Stimulated activated CD4-positive, alpha-beta T cell treated with anti-CD3 and anti-CD28 coated beads, Interleukin-2, amount 100 ng/mL, for 24 hours (primary cell): ENCODE results near the gene RAD51B.

ENCODE experiments used
- DNase-seq, 2 donors: peaks; one replicate each; pipeline ENCODE4 v3.0.0-alpha.2; 2020

Gene RAD51B

GRCh38 chr14:68374682-68375081 lies 555.1 kb downstream of the RAD51B start:
- no peak for DNase-seq

- no peak for DNase-seq
Measured at GRCh38 chr14:68375376-68375775, 555.8 kb downstream of the RAD51B start.

GRCh38 chr14:68376067-68376779 lies 556.6 kb downstream of the RAD51B start:
- no peak for DNase-seq

DNA sequence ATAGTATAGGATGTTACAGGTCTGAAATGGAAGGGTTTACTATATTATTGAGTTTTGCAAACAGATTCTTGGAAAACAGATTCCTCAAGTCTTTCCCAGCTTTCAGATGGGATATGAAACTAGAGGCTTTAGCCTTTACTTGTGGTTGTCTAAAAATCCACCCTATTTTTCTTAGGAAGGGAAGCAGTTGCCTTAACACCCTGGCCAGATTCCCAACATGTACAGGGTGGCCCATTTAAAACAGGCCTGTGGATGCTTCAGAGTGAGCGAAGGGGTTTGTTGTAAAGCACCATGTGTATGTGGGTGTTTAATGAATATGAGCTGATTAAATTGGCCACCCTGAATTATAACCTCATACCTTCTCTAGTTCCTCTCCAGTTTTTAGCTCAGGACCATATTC lies 557.4 kb downstream of the RAD51B start:
- DNase-seq = no peak

- no peak for DNase-seq
Measured at GRCh38 chr14:68377459-68377858, 557.9 kb downstream of the RAD51B start.

GRCh38 chr14:68379510-68380328 lies 560.1 kb downstream of the RAD51B start:
- no peak for DNase-seq

DNA sequence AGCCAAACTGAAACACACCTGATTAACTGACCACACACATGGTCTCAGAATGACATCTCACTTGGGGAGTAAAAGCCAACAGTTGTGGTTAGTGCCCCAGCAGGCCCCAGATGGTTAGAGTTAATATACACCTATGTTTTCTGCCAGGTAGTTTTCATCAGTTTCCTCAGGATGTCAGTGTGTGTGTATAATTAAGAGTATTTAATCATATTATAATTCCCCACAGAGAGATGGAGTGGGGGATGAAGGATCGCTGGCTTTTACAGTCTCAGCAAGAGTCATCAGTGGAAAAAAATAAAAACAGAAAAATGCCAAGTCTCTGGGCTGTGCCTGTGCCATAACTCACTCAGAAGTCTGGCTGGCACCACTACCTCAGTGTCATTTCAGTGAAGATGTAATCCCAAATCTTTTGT lies 560.8 kb downstream of the RAD51B start:
- no peak for DNase-seq

DNA sequence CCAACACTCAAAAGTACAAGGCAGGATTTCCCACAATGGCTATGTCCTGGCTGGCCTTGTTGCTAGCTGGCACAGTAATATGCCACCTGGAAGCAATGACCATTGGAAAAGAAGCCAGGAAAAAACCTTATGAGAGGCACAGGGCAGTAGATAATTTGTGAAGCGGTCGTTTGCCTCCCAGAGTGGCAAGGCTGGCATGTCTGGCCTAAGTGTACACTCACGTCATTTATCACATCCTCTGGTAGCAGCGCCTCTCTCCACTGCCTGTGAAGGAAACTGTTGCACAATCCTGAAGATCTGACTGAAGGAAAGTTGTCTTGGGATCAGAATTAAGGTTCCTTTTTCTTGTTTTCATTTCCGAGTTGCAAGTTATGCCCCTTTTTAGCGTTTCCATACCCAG lies 564.8 kb downstream of the RAD51B start:
- no peak for DNase-seq

DNA sequence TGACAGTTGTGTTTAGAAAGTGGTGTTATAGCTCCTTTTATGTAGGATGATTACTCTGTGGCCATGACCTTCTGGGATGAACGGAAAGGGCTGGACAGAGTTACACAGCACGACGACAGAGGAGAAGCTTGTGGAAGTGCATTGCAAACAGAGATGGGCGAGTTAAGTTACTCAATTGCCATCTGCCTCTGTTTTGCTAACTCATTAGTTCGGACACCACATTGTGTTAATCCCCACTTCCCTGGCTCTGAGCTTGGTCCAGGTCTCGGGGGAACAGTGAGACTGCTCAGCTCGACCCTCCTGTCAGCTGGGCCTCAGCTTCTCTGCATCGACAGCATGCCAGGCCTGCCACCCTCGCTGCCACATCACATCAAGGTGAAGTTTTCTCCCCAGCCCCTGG lies 565.3 kb downstream of the RAD51B start:
- DNase-seq = no peak

DNA sequence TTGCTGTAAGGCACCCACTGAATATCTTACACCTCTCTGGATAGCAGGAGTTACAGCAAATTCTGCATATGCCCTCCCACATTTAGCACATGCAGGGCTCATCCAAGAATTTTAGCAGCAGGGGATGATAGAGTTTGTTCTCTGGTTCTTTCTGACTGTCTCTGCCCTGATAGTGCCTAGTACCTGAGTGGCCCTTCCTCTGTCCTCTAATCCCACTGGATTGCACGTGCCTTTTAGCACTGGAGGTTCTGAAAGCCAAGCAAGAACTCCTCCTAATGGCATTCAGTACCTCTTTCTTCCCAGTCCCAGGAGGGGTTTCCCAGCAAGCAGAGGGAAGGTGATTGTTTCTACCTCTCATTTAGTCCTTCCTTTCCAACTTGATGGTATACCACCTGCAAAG lies 566.9 kb downstream of the RAD51B start:
- no peak for DNase-seq

DNA sequence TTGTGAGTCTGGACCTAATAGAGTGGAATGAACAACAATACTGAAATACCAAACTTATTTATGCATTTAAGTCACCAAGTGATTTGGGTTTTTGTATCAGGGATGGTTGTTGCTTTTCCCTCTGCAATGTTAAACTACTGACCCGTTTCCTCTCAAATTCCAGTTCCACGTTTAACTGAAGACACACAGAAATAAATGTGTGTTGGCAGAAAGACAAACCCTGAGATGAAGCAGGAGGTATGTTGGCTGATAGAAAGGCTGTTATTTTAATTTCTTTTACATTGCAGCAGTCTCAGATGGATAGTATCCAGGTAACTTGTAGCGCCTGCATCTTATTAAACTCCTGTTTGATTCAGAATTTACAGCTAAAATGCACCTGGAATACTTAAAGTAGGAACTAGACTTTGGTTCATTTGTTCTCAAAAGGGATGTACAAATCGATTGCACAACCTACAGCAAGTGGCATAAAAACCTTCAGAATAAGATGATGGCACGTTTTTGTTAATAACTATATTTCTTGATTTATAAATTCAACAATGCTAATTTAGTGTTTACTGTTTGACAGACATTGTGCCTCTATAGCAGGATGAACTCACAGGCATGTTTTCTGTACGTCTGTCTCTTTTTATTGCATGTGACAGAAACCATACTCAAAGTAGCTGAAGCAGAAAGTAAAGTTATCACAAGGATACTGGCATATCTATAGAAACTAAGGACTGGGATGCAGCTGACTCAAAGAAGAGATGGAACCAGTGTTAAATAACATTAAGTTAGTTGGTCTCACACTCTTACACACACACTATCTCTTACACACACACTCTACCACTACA lies 567.6 kb downstream of the RAD51B start:
- no peak for DNase-seq

DNA sequence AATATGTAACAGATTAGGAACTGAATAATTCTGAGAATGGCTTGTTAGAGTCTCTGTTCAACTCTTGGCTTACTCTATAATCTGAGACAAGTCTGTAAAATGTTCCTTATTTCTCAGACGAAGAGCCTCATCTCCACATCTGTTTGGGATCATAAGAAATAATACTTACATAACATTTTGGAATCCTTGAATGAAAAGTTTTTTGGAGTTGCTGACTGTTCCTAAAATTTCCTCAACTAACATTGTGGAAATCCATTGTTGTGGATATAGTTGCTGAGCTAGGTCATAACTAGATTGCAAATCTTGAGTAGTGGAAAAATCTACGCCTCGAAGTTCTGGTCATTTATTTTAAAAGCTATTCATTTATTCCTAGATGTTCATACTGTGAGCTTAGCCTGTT lies 570.4 kb downstream of the RAD51B start:
- no peak for DNase-seq

DNA sequence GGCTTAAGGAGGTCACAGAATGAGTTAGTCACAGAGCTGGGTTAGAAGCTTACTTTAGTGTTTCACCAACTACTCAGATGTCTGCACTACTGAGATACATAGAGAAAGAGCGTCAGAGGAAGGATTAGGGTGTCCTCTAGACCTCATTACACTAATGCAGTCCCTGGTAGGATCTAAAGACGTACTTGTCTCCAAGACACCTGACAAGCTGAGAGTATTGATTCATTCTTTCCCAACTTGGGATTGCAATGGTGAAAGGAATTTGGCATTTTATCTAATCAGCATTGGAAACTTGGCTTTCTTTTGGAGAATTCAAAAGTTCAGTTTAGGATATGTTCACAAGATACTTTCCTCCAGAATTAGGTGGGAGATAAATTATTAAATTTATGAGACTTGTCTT lies 571.2 kb downstream of the RAD51B start:
- DNase-seq = no peak

GRCh38 chr14:68391311-68392014 lies 571.9 kb downstream of the RAD51B start:
- DNase-seq = no peak

DNA sequence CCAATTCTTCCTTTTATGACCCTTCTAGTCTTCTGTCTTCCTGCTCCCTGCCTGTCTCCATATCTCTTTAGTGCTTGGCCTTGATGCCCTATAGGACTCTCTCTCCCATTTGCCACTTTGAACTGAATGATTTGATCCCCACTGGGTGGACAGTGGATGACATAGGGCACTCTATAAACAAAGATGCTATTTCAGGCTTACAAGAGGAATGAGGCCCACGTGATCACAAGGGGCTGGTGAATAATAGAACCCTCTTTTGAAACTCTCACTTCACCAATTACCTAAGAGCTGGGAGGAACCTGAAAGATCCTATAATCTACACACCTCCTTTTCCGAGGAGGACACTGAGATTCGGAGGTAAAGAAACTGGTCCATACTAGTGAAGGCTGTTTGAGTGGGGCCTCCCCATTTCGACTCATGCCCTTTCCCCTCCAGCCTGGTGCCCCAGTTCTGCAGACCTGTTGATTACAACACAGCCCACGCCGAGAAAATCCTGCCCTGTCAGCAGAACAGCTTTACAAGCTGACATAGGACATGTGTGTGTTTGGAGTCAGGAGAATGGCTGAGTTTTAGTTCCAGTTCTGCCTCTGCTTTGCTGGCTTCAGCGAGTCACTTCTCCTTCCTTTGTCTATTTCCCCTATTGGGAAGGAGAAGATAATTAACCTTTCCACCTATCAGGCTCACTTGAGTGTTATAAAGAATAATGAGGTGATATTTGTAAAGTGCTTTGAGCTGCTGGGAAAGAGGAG lies 573.0 kb downstream of the RAD51B start:
- no peak for DNase-seq

DNA sequence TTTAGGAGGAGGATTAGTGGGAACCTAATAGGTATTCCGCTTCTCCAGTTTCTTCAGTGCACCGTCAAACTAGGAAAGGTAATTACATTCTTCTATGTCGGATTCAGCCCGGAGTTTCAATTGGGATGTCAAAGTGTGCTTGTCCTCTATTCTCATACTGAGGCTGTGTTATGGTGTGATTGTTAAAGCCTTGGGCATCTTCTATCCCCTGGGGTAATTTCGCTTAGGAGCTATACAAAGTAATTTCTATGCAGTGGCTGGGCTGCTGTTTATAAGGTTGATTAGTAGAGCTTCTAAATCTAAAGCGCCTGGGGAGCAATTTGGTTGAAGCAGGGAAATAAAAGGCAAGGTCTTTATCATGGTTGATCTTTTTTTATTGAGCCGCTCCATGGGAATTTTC lies 573.7 kb downstream of the RAD51B start:
- DNase-seq = no peak

DNA sequence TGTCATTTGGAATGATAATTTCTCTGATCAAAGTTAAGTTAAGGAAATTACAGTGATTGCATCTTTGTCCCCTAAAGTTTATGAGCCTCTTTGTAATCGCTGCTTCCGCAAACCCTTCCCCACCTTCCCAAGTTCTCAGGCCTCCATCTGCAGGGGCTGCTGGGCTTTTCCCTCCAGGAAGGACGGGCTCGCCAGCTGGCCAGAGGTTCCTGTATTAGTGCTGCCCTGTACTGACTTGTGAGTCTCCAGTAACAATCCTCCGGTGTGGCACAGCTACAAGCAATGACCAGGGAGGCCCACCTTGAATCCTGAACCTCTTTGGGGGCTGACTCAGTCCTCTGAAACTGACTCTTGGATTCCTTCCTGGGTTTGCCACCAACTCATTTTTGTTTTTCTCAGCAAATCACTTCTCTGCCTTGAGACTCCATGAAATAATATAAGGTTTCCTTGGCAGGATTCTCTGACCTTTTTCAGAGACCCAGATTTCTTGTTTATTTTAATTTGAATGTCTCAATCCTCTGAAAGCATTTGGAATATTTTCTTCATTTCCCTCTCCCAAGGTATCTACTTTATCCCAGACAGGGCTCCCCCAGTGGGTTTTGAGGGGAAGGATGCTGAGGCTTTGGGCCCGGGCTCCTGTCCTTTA lies 574.7 kb downstream of the RAD51B start:
- no peak for DNase-seq

DNA sequence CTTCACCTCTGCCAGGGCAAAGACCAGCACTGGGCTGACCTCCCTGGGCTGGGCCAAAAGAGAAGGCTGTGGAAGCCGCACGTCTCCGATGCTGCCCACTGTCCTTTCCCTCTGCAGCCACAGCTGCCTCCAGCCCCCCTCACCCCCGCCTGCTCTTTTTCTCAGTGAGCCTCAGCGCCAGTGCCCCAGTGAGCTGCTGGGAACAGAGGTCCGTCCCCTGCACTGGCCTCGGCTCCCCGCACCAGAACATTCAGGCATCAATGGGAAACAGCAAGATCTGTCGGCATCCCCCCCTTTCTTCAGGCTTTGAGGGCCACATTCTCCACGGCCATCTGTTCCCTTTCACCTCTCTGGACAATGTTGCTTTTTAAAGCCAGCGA lies 575.2 kb downstream of the RAD51B start:
- DNase-seq = no peak

DNA sequence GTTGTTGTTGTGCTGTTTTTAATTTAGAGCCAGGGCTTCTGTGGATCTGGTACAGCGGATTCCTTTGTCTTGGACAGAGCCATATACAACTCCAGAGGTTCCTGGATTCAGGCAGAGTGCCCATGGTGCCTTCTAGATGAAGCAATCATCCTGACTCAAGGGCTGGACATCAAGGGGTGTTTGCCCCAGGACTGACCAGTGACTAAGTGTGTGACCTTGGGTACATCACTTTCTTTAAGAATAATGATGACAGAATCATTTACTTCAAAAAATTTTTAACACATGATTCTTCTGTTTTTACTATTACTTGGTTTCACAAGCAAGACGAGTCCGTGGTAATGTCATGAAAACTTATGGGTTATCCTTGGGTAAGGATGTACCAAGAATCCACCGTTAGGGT lies 576.0 kb downstream of the RAD51B start:
- DNase-seq = no peak

- no peak for DNase-seq
Measured at GRCh38 chr14:68396461-68396860, 576.9 kb downstream of the RAD51B start.

DNA sequence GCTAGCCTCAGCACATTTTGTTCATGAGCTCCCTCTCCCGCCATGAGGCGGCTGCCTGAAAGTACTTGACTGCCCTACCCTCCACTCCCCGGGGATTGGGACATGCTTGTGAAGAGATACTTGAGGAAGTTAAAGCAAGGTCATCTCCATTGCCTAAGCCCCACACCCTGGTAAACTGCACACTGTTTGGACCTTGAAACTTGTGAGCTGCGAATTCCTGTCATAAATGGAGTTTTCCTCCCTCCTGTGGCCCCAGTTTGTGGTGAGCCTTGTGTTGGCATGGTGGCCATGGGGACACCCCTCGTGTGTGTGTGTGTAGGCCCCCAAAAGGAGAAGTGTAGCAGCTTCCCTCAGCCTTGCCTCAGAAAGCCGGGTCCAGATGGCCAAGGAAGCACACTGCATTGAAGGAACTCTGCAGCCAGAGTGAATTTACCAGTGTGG lies 577.8 kb downstream of the RAD51B start:
- no peak for DNase-seq

GRCh38 chr14:68397822-68398221 lies 578.2 kb downstream of the RAD51B start:
- DNase-seq = no peak
